ENCODE results near the gene MTHFS. TPM values are rescaled to one million over a fixed set of nuclear protein-coding genes. Genes with fewer than 3 reads are reported as not detected.

The MTHFS gene
- polyA plus RNA-seq, 4 donors = 72.6 to 221 (median 137) TPM

- Histone ChIP-seq H3K27me3 (ENCODE audit: control insufficient read depth in 3 of 3, insufficient read depth in 3 of 3, low read length in 3 of 3) (no peaks in the 10 kb centered on the region), H3K27ac (ENCODE audit: low read depth in 1 of 3, low read length in 2 of 3) (no peak overlapping the region), H3K4me3 (ENCODE audit: low read depth in 1 of 3, low read length in 3 of 3) (no peak overlapping the region), H3K9me3 (ENCODE audit: control insufficient read depth in 2 of 2, insufficient read depth in 1 of 2, low read depth in 1 of 2, low read length in 1 of 2) (peaks cover 0 to 5% of the 10 kb centered on the region in 2 donors), H3K4me1 (ENCODE audit: control insufficient read depth in 3 of 3, insufficient read depth in 2 of 3, low read depth in 1 of 3, low read length in 2 of 3) (peaks cover 0 to 5% (median 0%) of the 10 kb centered on the region in 3 donors), H3K36me3 (ENCODE audit: control insufficient read depth in 3 of 3, insufficient read depth in 2 of 3, low read depth in 1 of 3, low read length in 3 of 3) (peaks cover 3 to 24% (median 4%) of the 10 kb centered on the region in 3 donors)
- WGBS, 3 donors = 58 to 64% (median 60%) methylated on average over 4 of the region's 4 CpGs
- DNase-seq = peak; percentile 33 to 45
- FAIRE-seq = no peak
Observed at GRCh38 chr15:79834495-79834894, 62.3 kb downstream of the MTHFS start.

DNA sequence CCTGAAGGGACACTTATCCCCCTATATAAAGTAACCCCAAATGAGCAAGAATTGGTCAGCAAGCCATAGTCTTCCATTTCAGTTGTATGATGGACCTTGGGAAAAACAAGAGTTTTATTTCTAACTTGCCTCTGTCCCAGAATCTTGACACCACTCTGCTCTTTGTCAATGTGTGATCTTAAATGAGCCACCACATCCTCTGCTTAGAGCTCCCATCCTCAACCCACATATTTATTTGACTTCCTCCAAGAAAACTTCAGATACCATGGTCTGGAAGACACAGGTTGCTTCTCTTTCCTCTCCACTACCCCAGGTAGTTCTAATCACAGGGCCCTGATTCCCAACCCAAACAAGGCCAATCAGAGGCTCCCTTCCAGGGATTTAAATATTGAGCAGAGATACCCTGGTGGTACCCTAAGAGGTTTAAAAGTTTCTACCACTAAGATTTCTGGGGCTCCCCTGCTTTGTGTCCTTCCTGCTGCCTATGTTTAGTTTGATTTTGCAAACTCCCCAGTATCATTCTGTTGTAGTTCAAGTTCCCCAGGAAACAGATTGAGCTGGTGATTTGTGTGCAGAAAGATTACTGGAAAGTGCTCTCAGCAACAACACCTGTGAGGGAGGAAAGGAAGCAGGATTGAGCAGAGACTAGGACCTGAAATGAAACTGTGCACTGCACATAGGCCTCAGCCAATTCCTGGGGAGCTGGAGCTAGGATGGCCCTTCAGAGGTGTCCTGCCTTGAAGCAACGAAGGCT is 64.3 kb downstream of the MTHFS start:
- FAIRE-seq (no peak), DNase-seq (no peak)
- H3K4me1 ChIP-seq (ENCODE audit: control insufficient read depth in 3 of 3, insufficient read depth in 2 of 3, low read depth in 1 of 3, low read length in 2 of 3) = peaks cover 0 to 5% (median 0%) of the 10 kb centered on the region in 3 donors
- no peaks in the 10 kb centered on the region for H3K27me3 ChIP-seq (ENCODE audit: control insufficient read depth in 3 of 3, insufficient read depth in 3 of 3, low read length in 3 of 3)
- H3K4me3 ChIP-seq (ENCODE audit: low read depth in 1 of 3, low read length in 3 of 3) = no peak overlapping the region
- H3K36me3 ChIP-seq (ENCODE audit: control insufficient read depth in 3 of 3, insufficient read depth in 2 of 3, low read depth in 1 of 3, low read length in 3 of 3) = peaks cover 2 to 20% (median 3%) of the 10 kb centered on the region in 3 donors
- H3K9me3 ChIP-seq (ENCODE audit: control insufficient read depth in 2 of 2, insufficient read depth in 1 of 2, low read depth in 1 of 2, low read length in 1 of 2) = peaks cover 0 to 5% of the 10 kb centered on the region in 2 donors
- WGBS, 3 donors = 98 to 100% (median 100%) methylated on average over 1 of the region's 1 CpG
- no peak overlapping the region for H3K27ac ChIP-seq (ENCODE audit: low read depth in 1 of 3, low read length in 2 of 3)

GRCh38 chr15:79831604-79832003 is 65.2 kb downstream of the MTHFS start:
- 33 to 89% (median 45%) methylated on average over 1 of the region's 1 CpG for WGBS, 3 donors
- Histone ChIP-seq H3K9me3 (ENCODE audit: control insufficient read depth in 2 of 2, insufficient read depth in 1 of 2, low read depth in 1 of 2, low read length in 1 of 2) (peaks cover 0 to 5% of the 10 kb centered on the region in 2 donors), H3K27me3 (ENCODE audit: control insufficient read depth in 3 of 3, insufficient read depth in 3 of 3, low read length in 3 of 3) (no peaks in the 10 kb centered on the region), H3K27ac (ENCODE audit: low read depth in 1 of 3, low read length in 2 of 3) (no peak overlapping the region), H3K4me1 (ENCODE audit: control insufficient read depth in 3 of 3, insufficient read depth in 2 of 3, low read depth in 1 of 3, low read length in 2 of 3) (peaks cover 0 to 5% (median 0%) of the 10 kb centered on the region in 3 donors), H3K36me3 (ENCODE audit: control insufficient read depth in 3 of 3, insufficient read depth in 2 of 3, low read depth in 1 of 3, low read length in 3 of 3) (peaks cover 2 to 20% (median 2%) of the 10 kb centered on the region in 3 donors), H3K4me3 (ENCODE audit: low read depth in 1 of 3, low read length in 3 of 3) (no peak overlapping the region)
- FAIRE-seq (no peak), DNase-seq (peak; percentile 43 to 69)

- DNase-seq (no peak), FAIRE-seq (no peak)
- Histone ChIP-seq H3K9me3 (ENCODE audit: control insufficient read depth in 2 of 2, insufficient read depth in 1 of 2, low read depth in 1 of 2, low read length in 1 of 2) (peaks cover 0 to 5% of the 10 kb centered on the region in 2 donors), H3K36me3 (ENCODE audit: control insufficient read depth in 3 of 3, insufficient read depth in 2 of 3, low read depth in 1 of 3, low read length in 3 of 3) (peaks cover 0 to 19% (median 2%) of the 10 kb centered on the region in 3 donors), H3K4me1 (ENCODE audit: control insufficient read depth in 3 of 3, insufficient read depth in 2 of 3, low read depth in 1 of 3, low read length in 2 of 3) (peaks cover 0 to 5% (median 0%) of the 10 kb centered on the region in 3 donors), H3K27me3 (ENCODE audit: control insufficient read depth in 3 of 3, insufficient read depth in 3 of 3, low read length in 3 of 3) (no peaks in the 10 kb centered on the region), H3K4me3 (ENCODE audit: low read depth in 1 of 3, low read length in 3 of 3) (no peak overlapping the region), H3K27ac (ENCODE audit: low read depth in 1 of 3, low read length in 2 of 3) (no peak overlapping the region)
- WGBS, 3 donors = 95 to 98% (median 96%) methylated on average over 14 of the region's 14 CpGs
Observed at GRCh38 chr15:79829950-79830349, 66.9 kb downstream of the MTHFS start.

DNA sequence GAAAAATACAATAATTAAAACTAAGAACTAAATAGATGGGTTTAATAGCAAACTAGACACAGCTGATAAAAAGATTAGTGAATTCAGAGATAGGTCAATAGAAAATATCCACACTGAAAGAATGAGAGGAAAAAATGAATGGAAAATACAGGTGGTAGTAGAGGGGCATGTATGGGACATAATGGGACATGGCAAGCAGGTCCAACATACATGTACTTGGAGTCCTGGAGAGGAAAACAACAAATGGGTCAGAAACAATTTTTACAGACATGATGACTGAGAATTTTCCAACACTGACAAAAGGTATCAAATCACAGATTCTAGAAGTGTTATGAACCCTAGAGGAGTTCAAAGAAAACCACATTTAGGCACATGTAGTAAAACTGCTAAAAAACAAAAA is 68.4 kb downstream of the MTHFS start:
- no peak for DNase-seq
- no peak overlapping the region for H3K27ac ChIP-seq (ENCODE audit: low read depth in 1 of 3, low read length in 2 of 3)
- no peak overlapping the region for H3K4me3 ChIP-seq (ENCODE audit: low read depth in 1 of 3, low read length in 3 of 3)
- FAIRE-seq = no peak
- no peaks in the 10 kb centered on the region for H3K27me3 ChIP-seq (ENCODE audit: control insufficient read depth in 3 of 3, insufficient read depth in 3 of 3, low read length in 3 of 3)
- H3K4me1 ChIP-seq (ENCODE audit: control insufficient read depth in 3 of 3, insufficient read depth in 2 of 3, low read depth in 1 of 3, low read length in 2 of 3) = peaks cover 0 to 5% (median 0%) of the 10 kb centered on the region in 3 donors
- peaks cover 0 to 5% of the 10 kb centered on the region in 2 donors for H3K9me3 ChIP-seq (ENCODE audit: control insufficient read depth in 2 of 2, insufficient read depth in 1 of 2, low read depth in 1 of 2, low read length in 1 of 2)
- H3K36me3 ChIP-seq (ENCODE audit: control insufficient read depth in 3 of 3, insufficient read depth in 2 of 3, low read depth in 1 of 3, low read length in 3 of 3) = peaks cover 0 to 12% (median 2%) of the 10 kb centered on the region in 3 donors

- peaks cover 0 to 9% (median 2%) of the 10 kb centered on the region in 3 donors for H3K36me3 ChIP-seq (ENCODE audit: control insufficient read depth in 3 of 3, insufficient read depth in 2 of 3, low read depth in 1 of 3, low read length in 3 of 3)
- 55 to 81% (median 68%) methylated on average over 1 of the region's 1 CpG for WGBS, 3 donors
- FAIRE-seq = no peak
- H3K27me3 ChIP-seq (ENCODE audit: control insufficient read depth in 3 of 3, insufficient read depth in 3 of 3, low read length in 3 of 3) = no peaks in the 10 kb centered on the region
- no peak for DNase-seq
- peaks cover 0 to 1% (median 0%) of the 10 kb centered on the region in 3 donors for H3K4me1 ChIP-seq (ENCODE audit: control insufficient read depth in 3 of 3, insufficient read depth in 2 of 3, low read depth in 1 of 3, low read length in 2 of 3)
- H3K9me3 ChIP-seq (ENCODE audit: control insufficient read depth in 2 of 2, insufficient read depth in 1 of 2, low read depth in 1 of 2, low read length in 1 of 2) = peaks cover 0 to 5% of the 10 kb centered on the region in 2 donors
- no peak overlapping the region for H3K27ac ChIP-seq (ENCODE audit: low read depth in 1 of 3, low read length in 2 of 3)
- no peak overlapping the region for H3K4me3 ChIP-seq (ENCODE audit: low read depth in 1 of 3, low read length in 3 of 3)
Observed at GRCh38 chr15:79826800-79827199, 70.0 kb downstream of the MTHFS start.

GRCh38 chr15:79824136-79824701 is 72.6 kb downstream of the MTHFS start:
- H3K27ac ChIP-seq (ENCODE audit: low read depth in 1 of 3, low read length in 2 of 3) = no peak overlapping the region
- peaks cover 0 to 6% of the 10 kb centered on the region in 2 donors for H3K9me3 ChIP-seq (ENCODE audit: control insufficient read depth in 2 of 2, insufficient read depth in 1 of 2, low read depth in 1 of 2, low read length in 1 of 2)
- FAIRE-seq (no peak), DNase-seq (no peak)
- H3K36me3 ChIP-seq (ENCODE audit: control insufficient read depth in 3 of 3, insufficient read depth in 2 of 3, low read depth in 1 of 3, low read length in 3 of 3) = peaks cover 0 to 2% (median 0%) of the 10 kb centered on the region in 3 donors
- no peak overlapping the region for H3K4me3 ChIP-seq (ENCODE audit: low read depth in 1 of 3, low read length in 3 of 3)
- WGBS, 3 donors = 23 to 51% (median 45%) methylated on average over 9 of the region's 9 CpGs
- no peaks in the 10 kb centered on the region for H3K27me3 ChIP-seq (ENCODE audit: control insufficient read depth in 3 of 3, insufficient read depth in 3 of 3, low read length in 3 of 3)
- no peaks in the 10 kb centered on the region for H3K4me1 ChIP-seq (ENCODE audit: control insufficient read depth in 3 of 3, insufficient read depth in 2 of 3, low read depth in 1 of 3, low read length in 2 of 3)

GRCh38 chr15:79820820-79821219 is 76.0 kb downstream of the MTHFS start:
- Histone ChIP-seq H3K9me3 (ENCODE audit: control insufficient read depth in 2 of 2, insufficient read depth in 1 of 2, low read depth in 1 of 2, low read length in 1 of 2) (peaks cover 0 to 8% of the 10 kb centered on the region in 2 donors), H3K4me1 (ENCODE audit: control insufficient read depth in 3 of 3, insufficient read depth in 2 of 3, low read depth in 1 of 3, low read length in 2 of 3) (no peaks in the 10 kb centered on the region), H3K36me3 (ENCODE audit: control insufficient read depth in 3 of 3, insufficient read depth in 2 of 3, low read depth in 1 of 3, low read length in 3 of 3) (no peaks in the 10 kb centered on the region), H3K4me3 (ENCODE audit: low read depth in 1 of 3, low read length in 3 of 3) (no peak overlapping the region), H3K27ac (ENCODE audit: low read depth in 1 of 3, low read length in 2 of 3) (no peak overlapping the region), H3K27me3 (ENCODE audit: control insufficient read depth in 3 of 3, insufficient read depth in 3 of 3, low read length in 3 of 3) (no peaks in the 10 kb centered on the region)
- 86 to 90% (median 90%) methylated on average over 2 of the region's 2 CpGs for WGBS, 3 donors
- FAIRE-seq = no peak
- no peak for DNase-seq

Measured in small intestine (tissue), 7 donors.